Gastrocnemius medialis (tissue), 4 donors: ENCODE data around the gene COL25A1. TPM values are rescaled to one million over a fixed set of nuclear protein-coding genes. Genes with fewer than 3 reads are reported as not detected.

ENCODE experiments used
- ATAC-seq, 2 donors: fragments of 150-250 bp; one replicate each; pipeline ENCODE4 v1.9.1; 2016
- DNase-seq, 2 donors: peaks; one replicate each; pipeline ENCODE4 v3.0.0-alpha.2; 2019
- H3K27ac ChIP-seq, 4 donors: fragments of 200-600 bp; sonication (generic); 1 replicate in 1 of 4; 2 replicates in 3 of 4; pipeline ENCODE4 v1.5.1; 2016 to 2018; ENCODE audit warnings: mild to moderate bottlenecking in 2 of 4, moderate library complexity in 1 of 4
- H3K27me3 ChIP-seq, 3 donors: fragments of 200-600 bp; sonication (generic) in 2 of 3; 1 replicate in 1 of 3; 2 replicates in 2 of 3; pipeline versions ENCODE4 v1.5.1 to v1.6.0; 2016 to 2019; ENCODE audit warnings: mild to moderate bottlenecking in 1 of 3, moderate library complexity in 1 of 3
- H3K36me3 ChIP-seq, 2 donors: fragments of 200-600 bp; sonication (generic) in 1 of 2; one replicate each; pipeline ENCODE4 v1.5.1; 2017 to 2018
- H3K4me1 ChIP-seq, 2 donors: fragments of 200-600 bp; sonication (generic) in 1 of 2; one replicate each; pipeline ENCODE4 v1.5.1; 2016 to 2017; ENCODE audit warnings: mild to moderate bottlenecking in 2 of 2
- H3K4me3 ChIP-seq, 4 donors: fragments of 200-600 bp; sonication (generic) in 3 of 4; 1 replicate in 1 of 4; 2 replicates in 3 of 4; pipeline ENCODE4 v1.5.1; 2016 to 2019; ENCODE audit warnings: mild to moderate bottlenecking in 2 of 4
- H3K9me3 ChIP-seq, 3 donors: fragments of 200-600 bp; sonication (generic) in 2 of 3; 1 replicate in 1 of 3; 2 replicates in 2 of 3; pipeline ENCODE4 v1.5.1; 2016 to 2019
- POLR2A ChIP-seq, 2 donors: fragments of 450-650 bp; IDR thresholded peaks; one replicate each; pipeline ENCODE4 v1.6.1; 2017; ENCODE audit warnings: antibody characterized with exemption in 2 of 2, mild to moderate bottlenecking in 2 of 2, moderate library complexity in 2 of 2
- in situ Hi-C, 4 donors: fragments of 200-750 bp; cut with MboI; loops; one replicate each; pipeline versions ENCODE4 v1.15.0 to v1.8.0; 2017; ENCODE audit warnings: low sequenced_read_pairs in 4 of 4
- intact Hi-C: fragments of 100-400 bp; cut with DNase I; formaldehyde crosslinking; loops from one replicate; pipeline ENCODE4 v1.15.1; 2023; ENCODE audit warnings: low total_unique reads
- total RNA-seq, 4 donors: library from RNA; depleted of rRNA; stranded (reverse); fragments of >200 nt; gene quantifications; one replicate each; pipeline versions ENCODE4 v1.1.0 to v1.2.3, GENCODE V29; 2016
- TF ChIP-seq, protein P1 (sequence below), 5 experiments: fragments of 450-650 bp in 3 of 5; fragments of 200-600 bp in 2 of 5; sonication (generic) in 2 of 5; IDR thresholded peaks in 4 of 5; conservative IDR thresholded peaks in 1 of 5; 1 replicate in 4 of 5; 2 replicates in 1 of 5; pipeline ENCODE4 v1.5.1; 2016 to 2019; ENCODE audit warnings: antibody characterized with exemption in 5 of 5, mild to moderate bottlenecking in 3 of 5, moderate library complexity in 3 of 5

COL25A1 gene
- total RNA-seq, 4 donors from 2014 or later, result 0.27 to 2.0 (median 0.85) TPM; not detected in 1

DNA sequence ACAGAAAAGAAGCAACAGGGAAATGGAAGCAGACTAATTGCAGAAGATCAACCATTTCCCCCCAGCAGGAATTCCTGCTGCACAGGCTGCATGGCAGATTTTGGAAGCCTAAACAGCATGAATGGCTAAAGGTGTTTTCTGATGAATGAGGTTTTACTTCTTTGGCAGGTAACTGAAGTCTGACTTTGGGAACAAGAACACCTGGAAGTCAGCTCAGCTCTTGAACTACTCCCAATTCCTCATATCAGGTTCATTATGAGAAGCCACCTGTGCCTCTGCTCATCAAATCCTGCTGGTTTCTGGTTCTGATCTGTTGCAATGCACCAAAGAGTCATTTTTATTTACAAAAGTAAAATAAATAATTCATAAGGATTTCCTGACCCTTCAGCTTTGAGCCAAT lies 139.0 kb downstream of the COL25A1 start:
- in situ Hi-C loops, result no loop called here
- intact Hi-C loops, result no loop called here
- ATAC-seq (no peak), DNase-seq (no peak)
- Histone ChIP-seq H3K27ac (no peak overlapping the region), H3K4me1 (no peaks in the 10 kb centered on the region), H3K27me3 (no peaks in the 10 kb centered on the region), H3K9me3 (no peaks in the 10 kb centered on the region), H3K36me3 (no peaks in the 10 kb centered on the region), H3K4me3 (no peak overlapping the region)
- TF ChIP-seq, protein P1, sequence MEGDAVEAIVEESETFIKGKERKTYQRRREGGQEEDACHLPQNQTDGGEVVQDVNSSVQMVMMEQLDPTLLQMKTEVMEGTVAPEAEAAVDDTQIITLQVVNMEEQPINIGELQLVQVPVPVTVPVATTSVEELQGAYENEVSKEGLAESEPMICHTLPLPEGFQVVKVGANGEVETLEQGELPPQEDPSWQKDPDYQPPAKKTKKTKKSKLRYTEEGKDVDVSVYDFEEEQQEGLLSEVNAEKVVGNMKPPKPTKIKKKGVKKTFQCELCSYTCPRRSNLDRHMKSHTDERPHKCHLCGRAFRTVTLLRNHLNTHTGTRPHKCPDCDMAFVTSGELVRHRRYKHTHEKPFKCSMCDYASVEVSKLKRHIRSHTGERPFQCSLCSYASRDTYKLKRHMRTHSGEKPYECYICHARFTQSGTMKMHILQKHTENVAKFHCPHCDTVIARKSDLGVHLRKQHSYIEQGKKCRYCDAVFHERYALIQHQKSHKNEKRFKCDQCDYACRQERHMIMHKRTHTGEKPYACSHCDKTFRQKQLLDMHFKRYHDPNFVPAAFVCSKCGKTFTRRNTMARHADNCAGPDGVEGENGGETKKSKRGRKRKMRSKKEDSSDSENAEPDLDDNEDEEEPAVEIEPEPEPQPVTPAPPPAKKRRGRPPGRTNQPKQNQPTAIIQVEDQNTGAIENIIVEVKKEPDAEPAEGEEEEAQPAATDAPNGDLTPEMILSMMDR (IDR thresholded peaks at IDR 0.05 in 4 of 5, conservative IDR thresholded peaks at IDR 0.05 in 1 of 5), result no peak
- TF ChIP-seq POLR2A (IDR thresholded peaks at IDR 0.05), result no peak

DNA sequence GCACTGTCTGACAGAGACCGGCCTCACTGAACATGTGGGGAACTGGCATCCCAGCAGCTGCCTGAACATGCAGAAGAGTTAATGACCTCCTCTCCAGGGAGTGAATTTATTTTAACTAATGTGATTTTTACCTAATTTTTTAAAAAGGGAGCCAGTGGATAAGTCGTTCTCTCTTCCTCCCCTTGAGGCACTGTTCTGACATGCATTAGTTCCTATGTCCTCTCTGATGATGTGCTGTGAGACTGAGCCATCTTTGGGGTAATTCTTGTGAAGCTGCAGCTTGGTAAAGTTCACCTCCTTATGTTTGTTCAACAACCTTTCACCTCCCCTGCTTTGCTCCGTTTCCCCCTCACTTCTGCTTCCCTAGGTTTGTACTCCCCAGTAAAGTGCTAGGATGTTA lies 139.7 kb downstream of the COL25A1 start:
- intact Hi-C loops, result no loop called here
- Histone ChIP-seq H3K9me3 (no peaks in the 10 kb centered on the region), H3K4me1 (no peaks in the 10 kb centered on the region), H3K27me3 (no peaks in the 10 kb centered on the region), H3K27ac (no peak overlapping the region), H3K4me3 (no peak overlapping the region), H3K36me3 (no peaks in the 10 kb centered on the region)
- in situ Hi-C loops, result no loop called here
- TF ChIP-seq POLR2A (IDR thresholded peaks at IDR 0.05), result no peak
- TF ChIP-seq, protein P1 (IDR thresholded peaks at IDR 0.05 in 4 of 5, conservative IDR thresholded peaks at IDR 0.05 in 1 of 5), result no peak
- DNase-seq, result no peak
- no peak for ATAC-seq

DNA sequence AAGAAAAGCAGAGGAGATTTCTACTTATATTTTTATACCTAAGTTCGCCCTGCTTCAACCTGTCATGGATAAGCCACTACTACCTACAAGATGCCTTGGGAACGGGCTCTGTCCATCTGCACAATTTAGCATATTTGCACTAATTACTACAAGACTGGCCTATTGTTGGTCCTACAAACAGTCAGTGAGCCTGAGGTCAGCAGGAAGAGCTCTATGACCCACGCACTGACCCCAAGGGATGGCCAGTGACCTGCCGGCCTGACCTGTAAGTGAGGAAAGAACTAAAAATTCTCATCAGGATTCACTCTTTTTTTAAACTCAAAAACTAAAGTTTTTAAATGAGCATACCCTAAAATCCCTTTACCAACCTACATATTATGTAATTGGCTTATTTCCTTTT lies 142.0 kb downstream of the COL25A1 start:
- ATAC-seq, result no peak
- no peaks in the 10 kb centered on the region for H3K27me3 ChIP-seq
- in situ Hi-C loops, result no loop called here
- H3K4me3 ChIP-seq, result no peak overlapping the region
- intact Hi-C loops, result no loop called here
- H3K27ac ChIP-seq, result no peak overlapping the region
- no peaks in the 10 kb centered on the region for H3K36me3 ChIP-seq
- TF ChIP-seq POLR2A (IDR thresholded peaks at IDR 0.05), result no peak
- TF ChIP-seq, protein P1 (IDR thresholded peaks at IDR 0.05 in 4 of 5, conservative IDR thresholded peaks at IDR 0.05 in 1 of 5), result no peak
- DNase-seq, result no peak
- H3K4me1 ChIP-seq, result no peaks in the 10 kb centered on the region
- H3K9me3 ChIP-seq, result no peaks in the 10 kb centered on the region

DNA sequence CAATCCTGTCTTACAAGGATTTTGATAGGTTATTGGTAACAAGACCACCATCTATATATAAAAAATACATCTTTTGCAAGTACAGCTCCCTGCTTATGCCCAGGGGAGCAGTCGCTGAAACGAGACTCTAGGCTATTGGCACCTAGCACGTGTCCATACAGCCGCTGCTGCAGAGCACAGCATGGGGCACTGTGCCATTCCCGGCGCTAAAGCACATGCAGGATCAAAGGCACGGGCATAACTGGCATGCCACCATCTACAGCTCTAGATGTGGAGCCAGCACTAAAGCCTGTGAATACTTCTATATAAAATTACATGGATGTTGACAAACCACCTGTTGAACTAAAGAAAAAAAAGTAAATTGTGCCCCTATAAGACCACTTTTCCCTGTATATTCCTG lies 144.8 kb downstream of the COL25A1 start:
- Histone ChIP-seq H3K27ac (no peak overlapping the region), H3K36me3 (no peaks in the 10 kb centered on the region), H3K4me1 (no peaks in the 10 kb centered on the region), H3K4me3 (no peak overlapping the region), H3K9me3 (no peaks in the 10 kb centered on the region), H3K27me3 (no peaks in the 10 kb centered on the region)
- TF ChIP-seq, protein P1 (IDR thresholded peaks at IDR 0.05 in 4 of 5, conservative IDR thresholded peaks at IDR 0.05 in 1 of 5), result no peak
- no peak for TF ChIP-seq POLR2A (IDR thresholded peaks at IDR 0.05)
- in situ Hi-C loops (no loop called here), intact Hi-C loops (no loop called here)
- DNase-seq (no peak), ATAC-seq (no peak)

DNA sequence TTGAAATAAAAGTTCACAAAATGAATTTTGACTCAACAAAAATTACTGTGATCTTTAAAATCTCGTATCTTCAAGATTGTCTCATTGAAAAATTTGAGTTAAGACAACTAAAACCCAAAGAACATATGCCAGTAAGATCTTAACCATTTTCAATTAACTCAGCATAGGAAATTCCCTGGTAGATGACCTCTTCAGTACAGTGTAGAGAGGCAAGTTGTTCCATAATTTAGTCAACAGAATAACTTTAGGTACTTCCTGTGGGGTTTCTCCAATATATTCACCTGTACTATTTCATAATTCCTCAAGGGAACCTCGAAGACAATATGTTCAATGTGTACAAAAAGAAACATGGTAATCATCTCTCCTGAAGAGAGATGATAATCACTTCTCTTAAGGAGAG lies 145.3 kb downstream of the COL25A1 start:
- intact Hi-C loops, result no loop called here
- Histone ChIP-seq H3K4me1 (no peaks in the 10 kb centered on the region), H3K4me3 (no peak overlapping the region), H3K9me3 (no peaks in the 10 kb centered on the region), H3K27me3 (no peaks in the 10 kb centered on the region), H3K27ac (no peak overlapping the region), H3K36me3 (no peaks in the 10 kb centered on the region)
- no peak for TF ChIP-seq POLR2A (IDR thresholded peaks at IDR 0.05)
- TF ChIP-seq, protein P1 (IDR thresholded peaks at IDR 0.05 in 4 of 5, conservative IDR thresholded peaks at IDR 0.05 in 1 of 5), result no peak
- DNase-seq (no peak), ATAC-seq (no peak)
- in situ Hi-C loops, result no loop called here
